Stimulated activated CD8-positive, alpha-beta memory T cell treated with anti-CD3 and anti-CD28 coated beads, Interleukin-4, amount 100 ng/mL, for 24 hours (primary cell): ENCODE measurements around the gene PKNOX2.

Experiments
- DNase-seq: peaks from one replicate; pipeline ENCODE4 v3.0.0-alpha.2; 2020; ENCODE audit warnings: low read depth

Gene PKNOX2

GRCh38 chr11:125412509-125412908, 248.0 kb downstream of the PKNOX2 start:
- no peak for DNase-seq

GRCh38 chr11:125413226-125413625, 248.7 kb downstream of the PKNOX2 start:
- no peak for DNase-seq

GRCh38 chr11:125414121-125414520, 249.6 kb downstream of the PKNOX2 start:
- DNase-seq = no peak

- DNase-seq = no peak
Measured at GRCh38 chr11:125416981-125417935, 252.7 kb downstream of the PKNOX2 start.

- DNase-seq = no peak
Measured at GRCh38 chr11:125418396-125418795, 253.8 kb downstream of the PKNOX2 start.

- DNase-seq = no peak
Measured at GRCh38 chr11:125422681-125423080, 258.1 kb downstream of the PKNOX2 start.

GRCh38 chr11:125423247-125423849, 258.8 kb downstream of the PKNOX2 start:
- DNase-seq = no peak

GRCh38 chr11:125425601-125426000, 261.1 kb downstream of the PKNOX2 start:
- DNase-seq = no peak

GRCh38 chr11:125426818-125427528, 262.4 kb downstream of the PKNOX2 start:
- no peak for DNase-seq

- no peak for DNase-seq
Measured at GRCh38 chr11:125428486-125429173, 264.1 kb downstream of the PKNOX2 start.

GRCh38 chr11:125429174-125429707, 264.7 kb downstream of the PKNOX2 start:
- peak; percentile 38 for DNase-seq

GRCh38 chr11:125429807-125430678, 265.5 kb downstream of the PKNOX2 start:
- DNase-seq = no peak

GRCh38 chr11:125431009-125431408, 266.5 kb downstream of the PKNOX2 start:
- DNase-seq = no peak

- DNase-seq = no peak
Measured at GRCh38 chr11:125431481-125431880, 266.9 kb downstream of the PKNOX2 start.

GRCh38 chr11:125433454-125434121, 269.0 kb downstream of the PKNOX2 start:
- no peak for DNase-seq

GRCh38 chr11:125435461-125436238, 271.1 kb downstream of the PKNOX2 start:
- no peak for DNase-seq

- no peak for DNase-seq
Measured at GRCh38 chr11:125441648-125442410, 277.3 kb downstream of the PKNOX2 start.

- DNase-seq = no peak
Measured at GRCh38 chr11:125442946-125443345, 278.4 kb downstream of the PKNOX2 start.
